Measurements from ENCODE around the gene MTARC1. TPM values are rescaled to one million over a fixed set of nuclear protein-coding genes. Genes with fewer than 3 reads are reported as not detected.

The MTARC1 gene
- total and polyA plus RNA-seq, 2 of the 4 experiments (the other 2 are of a cell fraction), result 0.18 to 0.55 TPM

DNA sequence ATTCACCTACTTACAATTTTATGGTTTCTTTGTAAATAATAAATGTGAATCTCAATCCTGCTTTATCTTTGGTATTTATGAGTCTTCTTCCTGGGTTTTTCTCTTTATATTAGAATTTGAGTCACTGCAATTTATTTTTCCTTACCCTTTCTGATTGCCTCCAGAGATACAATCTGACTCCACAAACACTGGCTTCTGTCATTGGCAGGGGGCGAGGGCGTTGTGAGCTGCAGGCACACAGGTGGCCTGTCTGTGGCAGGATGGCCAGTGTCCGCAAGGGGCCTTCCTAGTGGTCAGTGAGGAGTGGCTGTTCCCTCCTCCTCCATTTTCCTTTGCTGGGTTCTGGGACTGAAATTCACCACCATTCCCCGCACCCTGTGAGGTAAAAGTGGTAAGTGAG lies 2.0 kb upstream of the MTARC1 start:
- in situ Hi-C loops (cut with MboI; ENCODE audit: low sequenced_read_pairs) (no loop called here), intact Hi-C loops (cut with micrococcal nuclease) (no loop called here), dilution Hi-C loops (cut with HindIII; ENCODE audit: low sequenced_read_pairs, unreplicated experiment) (no loop called here)
- Histone ChIP-seq H2BK15ac (ENCODE audit: low read depth, low read length) (no peak overlapping the region), H3K56ac (ENCODE audit: extremely low read depth, insufficient read depth, low read length) (no peak overlapping the region), H3K9me3 (ENCODE audit: control insufficient read depth, insufficient read depth, low read length) (no peaks in the 10 kb centered on the region), H2BK120ac (ENCODE audit: low read depth, low read length) (no peak overlapping the region), H3K27ac (ENCODE audit: insufficient read depth, low read length) (no peak overlapping the region), H2AK9ac (replicated peaks; ENCODE audit: low read depth, low read length, poor library complexity) (no peak overlapping the region), H2BK20ac (ENCODE audit: low read depth, low read length) (no peak overlapping the region), H2BK5ac (ENCODE audit: low read depth, low read length, poor library complexity, severe bottlenecking) (no peak overlapping the region), H4K5ac (ENCODE audit: low read depth, low read length) (no peak overlapping the region), H3K27me3 (ENCODE audit: control insufficient read depth, insufficient read depth, low read length) (no peaks in the 10 kb centered on the region; the same call in 1 of the 2 replicates), H3K4ac (ENCODE audit: low read depth, low read length) (no peak overlapping the region), H4K91ac (ENCODE audit: insufficient read depth, low read depth, low read length) (no peak overlapping the region), H3K4me1 (ENCODE audit: control insufficient read depth, insufficient read depth, low read length) (no peaks in the 10 kb centered on the region), H3K9me1 (ENCODE audit: insufficient read depth, low read length) (no peaks in the 10 kb centered on the region), H3K36me3 (ENCODE audit: control insufficient read depth, insufficient read depth, low read length) (no peaks in the 10 kb centered on the region), H4K8ac (ENCODE audit: low read depth in 2 of 2, low read length in 2 of 2) (no peak overlapping the region), H3K79me1 (ENCODE audit: low read depth in 1 of 2, low read length in 2 of 2) (no peaks in the 10 kb centered on the region), H3K18ac (ENCODE audit: low read depth, low read length) (no peak overlapping the region), H2AFZ (replicated peaks; ENCODE audit: low read length, poor library complexity) (no peak overlapping the region), H3K14ac (replicated peaks; ENCODE audit: low read depth, low read length) (no peak overlapping the region), H4K20me1 (ENCODE audit: insufficient read depth, low read length) (no peaks in the 10 kb centered on the region), H3K9ac (ENCODE audit: low read depth, low read length) (no peak overlapping the region), H3K23ac (ENCODE audit: low read depth, low read length) (no peak overlapping the region), H2AK5ac (ENCODE audit: low read depth, low read length) (no peak overlapping the region), H3K4me2 (ENCODE audit: low read depth, low read length) (no peak overlapping the region), H3K4me3 (ENCODE audit: insufficient read depth, low read depth, low read length) (no peak overlapping the region)
- DNase-seq (no peak), ATAC-seq (ENCODE audit: low read depth) (no peak)
- BruUV-seq (replicated peaks), result no TSS peak
- TF ChIP-seq FOS (IDR thresholded peaks at IDR 0.05; ENCODE audit: low read depth, low read length), result no peak
- TF ChIP-seq, protein P1, sequence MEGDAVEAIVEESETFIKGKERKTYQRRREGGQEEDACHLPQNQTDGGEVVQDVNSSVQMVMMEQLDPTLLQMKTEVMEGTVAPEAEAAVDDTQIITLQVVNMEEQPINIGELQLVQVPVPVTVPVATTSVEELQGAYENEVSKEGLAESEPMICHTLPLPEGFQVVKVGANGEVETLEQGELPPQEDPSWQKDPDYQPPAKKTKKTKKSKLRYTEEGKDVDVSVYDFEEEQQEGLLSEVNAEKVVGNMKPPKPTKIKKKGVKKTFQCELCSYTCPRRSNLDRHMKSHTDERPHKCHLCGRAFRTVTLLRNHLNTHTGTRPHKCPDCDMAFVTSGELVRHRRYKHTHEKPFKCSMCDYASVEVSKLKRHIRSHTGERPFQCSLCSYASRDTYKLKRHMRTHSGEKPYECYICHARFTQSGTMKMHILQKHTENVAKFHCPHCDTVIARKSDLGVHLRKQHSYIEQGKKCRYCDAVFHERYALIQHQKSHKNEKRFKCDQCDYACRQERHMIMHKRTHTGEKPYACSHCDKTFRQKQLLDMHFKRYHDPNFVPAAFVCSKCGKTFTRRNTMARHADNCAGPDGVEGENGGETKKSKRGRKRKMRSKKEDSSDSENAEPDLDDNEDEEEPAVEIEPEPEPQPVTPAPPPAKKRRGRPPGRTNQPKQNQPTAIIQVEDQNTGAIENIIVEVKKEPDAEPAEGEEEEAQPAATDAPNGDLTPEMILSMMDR (conservative IDR thresholded peaks at IDR 0.05; ENCODE audit: low read depth, low read length), result no peak
- TF ChIP-seq, protein P2, sequence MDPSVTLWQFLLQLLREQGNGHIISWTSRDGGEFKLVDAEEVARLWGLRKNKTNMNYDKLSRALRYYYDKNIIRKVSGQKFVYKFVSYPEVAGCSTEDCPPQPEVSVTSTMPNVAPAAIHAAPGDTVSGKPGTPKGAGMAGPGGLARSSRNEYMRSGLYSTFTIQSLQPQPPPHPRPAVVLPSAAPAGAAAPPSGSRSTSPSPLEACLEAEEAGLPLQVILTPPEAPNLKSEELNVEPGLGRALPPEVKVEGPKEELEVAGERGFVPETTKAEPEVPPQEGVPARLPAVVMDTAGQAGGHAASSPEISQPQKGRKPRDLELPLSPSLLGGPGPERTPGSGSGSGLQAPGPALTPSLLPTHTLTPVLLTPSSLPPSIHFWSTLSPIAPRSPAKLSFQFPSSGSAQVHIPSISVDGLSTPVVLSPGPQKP (IDR thresholded peaks at IDR 0.05; ENCODE audit: borderline replicate concordance, low read depth, low read length), result no peak
- TF ChIP-seq RAD21 (IDR thresholded peaks at IDR 0.05; ENCODE audit: low read length), result no peak
- no CpG with 5 or more reads among the region's 4 CpGs for WGBS, 2 experiments (ENCODE audit: extremely low coverage in 2 of 2, insufficient read length in 1 of 2)
- ChIA-PET POLR2A (ENCODE audit: unreplicated experiment) (no interaction called here), CTCF (interaction anchor here (2.4 kb wide), 1 partner anchor 8 kb away, joined by 11 read pairs; no protein-coding TSS in a partner anchor)

All from IMR-90 (cell line).